T-helper 22 cell (primary cell): ENCODE data around the gene YWHAB.
"Not testable (repeated sequence)": the region's sequence is repeated elsewhere in the genome, so short reads cannot be mapped to it uniquely, and the experiment has no call there.

Experiments used
- DNase-seq: peaks from one replicate; pipeline ENCODE4 v3.0.0-alpha.2; 2020; ENCODE audit warnings: low read depth

YWHAB gene

DNA sequence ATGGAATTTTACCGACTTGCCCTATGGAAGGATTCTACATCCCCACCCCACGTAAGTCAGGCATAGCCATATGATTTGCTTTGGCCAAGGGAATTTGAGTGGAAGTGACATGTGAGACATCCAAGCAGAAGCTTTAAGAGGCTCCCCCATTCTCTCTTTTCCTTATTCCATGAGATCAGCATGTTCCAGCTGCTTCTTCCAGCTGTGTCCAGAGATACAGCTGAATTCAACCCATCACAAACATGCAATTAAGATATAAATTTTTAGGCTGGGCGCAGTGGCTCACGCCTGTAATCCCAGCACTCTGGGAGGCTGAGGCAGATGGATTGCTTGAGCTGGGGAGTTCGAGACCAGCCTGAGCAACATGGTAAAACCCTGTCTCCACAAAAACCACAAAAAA, 16.0 kb upstream of the YWHAB start:
- no peak for DNase-seq

DNA sequence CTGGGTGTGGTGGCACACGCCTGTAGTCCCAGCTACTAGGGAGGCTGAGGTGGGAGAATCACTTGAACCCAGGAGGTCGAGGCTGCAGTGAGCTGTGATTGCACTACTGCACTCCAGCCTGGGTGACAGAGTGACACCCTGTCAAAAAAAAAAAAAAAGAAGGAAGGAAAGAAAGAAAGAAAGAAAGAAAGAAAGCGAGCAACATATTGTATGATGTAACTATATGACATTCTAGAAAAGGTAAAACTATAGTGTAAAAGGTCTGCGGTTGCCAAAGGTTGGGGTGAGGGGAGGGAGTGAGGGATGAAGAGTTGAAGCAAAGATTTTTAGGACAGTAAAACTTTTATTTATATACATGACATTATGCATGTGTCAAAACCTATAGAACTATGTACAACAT, 3.1 kb upstream of the YWHAB start:
- DNase-seq = not testable (repeated sequence)

DNA sequence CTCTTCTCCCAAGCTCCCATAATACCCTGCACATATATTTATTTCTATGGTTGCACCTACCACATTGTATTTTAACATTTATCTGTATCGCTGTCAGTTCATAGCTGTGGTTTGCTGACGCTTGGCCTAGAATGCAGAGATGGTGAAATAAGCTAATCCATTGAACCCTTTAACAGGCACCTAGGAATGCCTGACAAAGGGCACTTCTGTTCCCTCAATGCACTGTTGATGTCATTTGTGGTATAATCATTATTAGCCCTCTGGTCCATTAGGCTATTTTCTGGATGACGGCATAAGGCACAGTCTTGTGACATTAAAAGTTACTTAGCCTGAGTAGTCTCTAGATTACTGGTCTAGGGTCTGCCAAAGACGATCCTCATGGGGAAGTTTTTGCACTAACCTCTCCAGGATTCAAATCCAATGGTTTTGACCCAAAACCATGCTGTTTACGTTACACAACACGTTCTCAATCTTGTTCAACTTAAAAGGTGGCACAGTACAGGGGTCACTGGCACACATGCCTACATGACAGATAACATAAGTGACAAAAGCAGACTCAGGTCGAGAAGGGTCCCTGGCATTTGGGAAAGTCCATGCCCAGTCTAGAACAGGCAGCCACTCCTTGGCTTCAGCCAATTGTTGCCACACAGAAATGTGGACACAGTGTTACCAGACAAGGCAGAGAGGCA, 2.1 kb upstream of the YWHAB start:
- no peak for DNase-seq

DNA sequence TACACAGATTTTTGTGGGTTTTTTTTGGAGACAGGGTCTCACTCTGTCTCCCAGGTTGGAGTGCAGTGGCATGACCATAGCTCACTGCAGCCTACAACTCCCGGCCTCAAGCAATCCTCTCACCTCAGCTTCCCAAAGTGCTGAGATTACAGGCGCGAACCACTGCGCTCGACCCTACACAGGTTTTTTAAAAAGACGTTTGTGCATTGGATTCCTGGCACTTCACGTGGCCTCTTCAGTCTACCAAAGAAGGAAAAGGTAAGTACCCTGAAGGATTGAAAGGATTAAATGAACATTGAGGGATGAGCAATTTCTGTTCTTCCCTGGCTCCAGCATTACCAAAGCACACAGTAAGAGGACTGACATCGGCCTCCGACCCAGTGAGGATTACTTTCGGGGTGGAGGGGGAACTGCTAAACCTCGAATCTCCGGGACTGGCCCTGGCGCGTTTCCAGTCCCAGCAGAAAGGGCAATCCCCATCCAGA, 556 bp upstream of the YWHAB start:
- DNase-seq = no peak

DNA sequence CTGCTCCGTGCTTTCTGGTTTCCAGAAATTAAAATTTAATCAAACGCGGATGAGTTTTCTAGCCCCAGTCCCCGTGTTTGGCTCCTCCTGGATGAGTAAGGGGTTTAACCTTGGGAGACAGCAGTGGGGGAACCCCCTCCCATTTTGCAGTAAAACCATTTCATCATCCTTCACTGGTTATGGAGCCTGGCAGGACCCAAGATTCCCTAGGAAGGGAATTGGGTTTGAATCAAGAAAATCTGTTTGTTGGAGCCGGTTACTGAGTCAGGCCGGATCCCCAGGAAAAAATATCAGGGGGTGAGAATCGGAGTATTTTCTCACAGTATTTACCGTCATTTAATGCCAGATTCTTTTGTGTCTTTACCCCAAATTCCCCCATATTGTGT, 754 bp downstream of the YWHAB start:
- no peak for DNase-seq

DNA sequence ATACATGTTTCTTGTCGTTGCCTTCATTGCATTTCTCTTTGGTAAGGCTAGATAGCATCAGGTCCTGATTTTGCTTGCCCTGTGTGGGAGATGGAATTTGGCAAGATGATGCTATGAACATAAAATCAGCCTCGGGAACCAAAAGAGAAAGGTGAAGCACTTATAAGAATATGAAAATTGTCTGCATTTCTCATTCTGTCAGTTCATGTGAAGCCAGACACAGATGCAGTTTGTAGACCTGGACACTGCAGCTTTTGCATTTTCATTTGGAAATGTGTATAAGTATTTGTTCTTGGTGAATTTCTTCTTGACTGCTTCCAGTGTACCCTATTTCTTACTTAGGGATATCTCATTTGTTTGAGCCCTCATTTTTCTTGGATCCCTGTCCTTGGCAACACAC, 1.3 kb downstream of the YWHAB start:
- no peak for DNase-seq

DNA sequence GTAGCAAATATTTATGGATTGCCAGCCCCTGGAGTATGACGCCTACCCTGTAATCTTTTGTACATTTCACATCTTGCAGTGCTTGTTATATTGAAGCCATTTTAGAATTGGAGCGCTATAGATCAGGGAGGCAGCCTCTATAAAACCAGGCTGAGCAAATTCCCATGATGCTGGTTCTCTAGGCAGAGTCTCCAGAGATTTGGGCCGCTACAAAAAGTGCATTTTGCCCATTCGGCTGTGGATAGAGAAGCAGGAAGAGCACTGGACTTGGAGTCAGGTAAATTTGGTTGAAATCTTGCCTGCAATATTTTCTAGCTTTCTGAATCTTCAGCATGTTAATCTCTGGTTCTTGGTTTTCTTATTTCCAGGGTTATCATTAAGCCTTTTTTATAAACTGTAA, 2.0 kb downstream of the YWHAB start:
- DNase-seq = no peak

DNA sequence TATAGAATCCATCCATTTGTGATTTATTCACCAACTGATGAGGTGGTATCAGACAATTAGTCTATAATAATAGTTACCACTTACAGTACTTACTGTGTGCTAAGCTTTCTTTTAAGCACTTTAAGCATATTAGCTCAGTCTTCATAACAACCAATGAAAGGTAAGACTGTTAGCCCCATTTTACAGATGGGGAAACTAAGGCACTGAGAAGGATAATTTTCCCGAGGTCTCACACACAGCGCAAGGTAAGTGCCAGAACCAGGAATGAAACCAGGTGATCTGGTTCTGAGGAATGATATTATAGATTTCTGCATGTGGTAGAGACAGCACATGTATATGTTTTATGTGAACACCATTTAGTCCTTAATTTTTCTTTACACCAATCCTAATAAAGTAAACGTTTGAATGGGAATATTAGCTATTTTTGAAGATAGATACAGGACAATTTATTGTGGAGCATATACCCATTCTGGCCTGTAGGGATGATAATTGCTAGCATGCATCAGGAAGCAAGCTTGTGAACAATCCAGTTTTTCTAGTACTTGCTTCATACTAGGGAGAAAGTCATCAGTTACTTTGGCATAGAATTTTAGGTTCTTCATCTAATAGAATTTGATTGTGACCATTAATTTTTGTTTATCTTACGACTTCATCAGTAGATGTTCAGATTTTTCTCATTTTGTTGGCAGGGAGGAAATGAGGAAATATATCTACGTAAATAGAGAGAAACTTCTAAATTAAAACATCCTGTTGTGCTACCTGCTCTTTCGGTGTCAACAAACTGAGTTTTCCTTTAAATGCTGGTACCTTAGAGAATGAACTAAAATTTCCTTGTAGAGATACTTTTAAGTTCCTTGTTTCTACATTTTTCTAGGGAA, 3.0 kb downstream of the YWHAB start:
- no peak for DNase-seq

DNA sequence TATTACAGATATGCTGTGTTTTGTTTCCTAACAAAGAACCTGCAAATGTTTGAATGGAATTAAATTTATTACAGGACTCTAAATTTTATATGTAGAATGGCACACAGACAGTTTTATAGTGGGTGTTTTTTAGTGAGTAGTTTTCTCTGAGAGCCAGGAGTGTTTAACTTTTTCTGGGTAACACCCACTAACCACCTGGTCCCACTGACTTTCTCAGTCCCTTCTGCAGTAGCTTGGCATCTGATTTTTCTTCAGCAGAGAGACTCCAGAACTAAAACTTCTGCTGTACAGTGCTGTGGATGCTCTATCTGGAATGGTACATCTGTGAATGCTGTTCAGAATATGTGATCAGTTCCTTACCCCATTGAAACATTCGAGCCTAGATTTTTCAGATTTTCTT, 6.3 kb downstream of the YWHAB start:
- no peak for DNase-seq

DNA sequence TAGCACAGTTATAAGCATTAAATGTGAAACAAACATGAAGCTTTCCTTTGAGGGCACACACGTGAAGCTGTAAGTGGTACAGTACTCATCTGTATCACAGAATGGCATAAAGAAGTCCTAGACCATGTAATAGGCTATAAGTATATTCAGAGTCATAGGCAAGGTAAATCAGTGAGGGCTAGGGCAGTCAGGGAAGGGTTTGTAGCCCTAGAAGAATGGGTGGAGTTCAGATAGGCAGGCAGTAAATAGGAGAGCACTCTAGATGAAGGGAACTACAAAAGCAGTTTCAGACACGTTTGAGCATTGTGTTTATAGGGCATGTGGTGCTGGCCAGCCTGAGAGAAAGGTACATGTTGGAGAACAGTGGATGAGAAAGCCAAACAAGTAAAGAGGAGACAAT, 9.5 kb downstream of the YWHAB start:
- DNase-seq = no peak

DNA sequence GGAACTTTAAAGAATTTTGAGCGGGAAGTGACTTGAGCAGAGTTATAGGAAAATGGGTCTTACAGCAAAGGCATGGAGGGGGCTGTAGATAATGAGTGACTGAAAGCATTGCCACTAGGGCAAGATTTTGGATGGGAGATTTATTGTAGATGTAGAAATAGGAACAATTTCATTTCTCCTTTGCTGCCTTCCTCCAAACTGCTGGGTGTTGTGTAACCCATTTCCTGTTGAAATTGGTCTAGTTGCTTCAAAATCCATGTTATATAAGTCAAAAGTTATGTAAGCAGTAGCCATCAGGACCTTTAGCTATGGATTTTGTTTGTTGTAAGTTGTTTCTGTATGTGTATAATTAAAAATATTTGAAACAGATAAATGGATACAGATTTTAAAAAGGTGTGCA, 11.1 kb downstream of the YWHAB start:
- no peak for DNase-seq

DNA sequence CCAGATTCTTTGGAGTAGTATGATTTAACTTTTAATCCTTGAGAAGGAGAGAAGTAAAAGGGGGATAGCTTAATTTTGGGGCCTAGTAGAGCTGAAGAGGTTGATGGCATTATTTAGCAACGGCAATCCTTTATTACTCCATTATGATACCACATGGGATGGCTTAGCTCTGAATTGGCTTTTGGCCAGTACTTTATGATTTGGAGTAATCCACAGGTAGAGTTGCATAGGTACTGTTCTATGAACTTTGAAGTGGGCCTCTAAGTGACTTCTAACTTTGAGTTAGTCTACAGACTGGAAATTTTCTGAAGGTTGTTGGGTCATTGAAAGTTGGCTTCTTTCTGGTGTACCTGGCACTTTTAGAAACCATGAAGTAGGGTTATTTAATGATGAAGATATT, 11.6 kb downstream of the YWHAB start:
- no peak for DNase-seq

DNA sequence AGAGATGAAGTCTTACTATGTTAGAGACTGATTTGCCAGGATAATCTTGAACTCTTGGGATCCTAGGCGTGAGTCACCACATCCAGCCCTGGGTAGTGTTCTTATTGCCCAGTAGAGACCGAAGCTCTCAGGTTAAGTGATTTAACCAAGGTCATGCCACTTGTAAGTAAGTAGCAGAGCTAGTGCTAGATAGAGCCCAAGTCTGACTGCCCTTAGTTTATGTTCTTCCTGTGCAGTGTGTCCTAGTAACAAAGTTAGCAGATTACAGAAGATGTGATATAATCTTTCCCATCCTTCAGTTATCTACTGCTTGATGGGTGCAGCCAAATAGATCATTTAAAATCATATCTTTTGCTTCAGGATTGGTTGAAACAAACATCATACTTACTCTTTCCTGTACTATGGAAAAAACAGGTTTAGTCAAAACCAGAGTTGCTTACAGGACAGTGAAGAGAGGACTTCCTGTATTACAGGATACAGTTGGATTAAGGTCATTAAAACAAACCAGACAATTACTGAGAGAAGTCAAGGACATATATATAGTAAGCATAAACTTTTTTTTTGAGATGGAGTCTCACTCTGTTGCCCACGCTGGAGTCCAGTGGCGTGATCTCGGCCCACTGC, 14.8 kb downstream of the YWHAB start:
- DNase-seq = no peak

DNA sequence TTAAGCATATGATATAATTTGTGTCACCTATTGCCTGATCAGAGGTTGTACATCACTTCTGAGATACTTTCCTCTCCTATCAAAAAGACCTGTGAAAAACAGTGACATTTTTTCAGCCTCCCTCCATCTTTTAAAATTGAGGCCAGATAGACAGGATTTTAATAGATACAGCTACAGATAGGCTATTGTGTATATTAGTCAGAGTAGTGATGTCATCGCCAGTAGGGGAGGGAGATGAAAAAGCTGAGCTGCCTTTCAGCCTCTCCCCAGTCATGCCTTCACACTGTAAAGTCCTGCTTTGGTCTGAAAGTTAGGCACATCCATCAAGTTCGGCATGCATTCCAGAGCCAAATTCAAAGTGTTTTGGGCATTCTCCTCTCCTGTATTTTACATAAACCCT, 16.5 kb downstream of the YWHAB start:
- no peak for DNase-seq

DNA sequence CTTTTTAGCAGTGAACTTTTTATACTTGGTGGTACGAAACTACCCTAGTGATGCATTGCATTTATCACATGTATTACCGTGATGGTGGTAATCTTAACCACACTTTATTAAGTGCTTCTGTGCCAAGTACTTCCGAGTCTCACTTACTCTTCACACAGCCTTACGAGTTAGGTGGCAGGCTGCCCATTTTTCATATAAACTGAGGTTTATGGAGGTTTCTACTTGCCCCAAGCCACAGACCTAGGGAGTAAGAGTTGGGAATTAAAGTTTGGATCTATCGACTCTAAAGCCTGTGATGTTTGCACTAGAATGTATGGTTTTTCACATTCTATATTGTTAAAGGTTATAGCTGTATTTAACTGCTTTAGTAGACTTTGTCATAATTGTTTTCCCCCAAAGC, 18.9 kb downstream of the YWHAB start:
- DNase-seq = no peak

DNA sequence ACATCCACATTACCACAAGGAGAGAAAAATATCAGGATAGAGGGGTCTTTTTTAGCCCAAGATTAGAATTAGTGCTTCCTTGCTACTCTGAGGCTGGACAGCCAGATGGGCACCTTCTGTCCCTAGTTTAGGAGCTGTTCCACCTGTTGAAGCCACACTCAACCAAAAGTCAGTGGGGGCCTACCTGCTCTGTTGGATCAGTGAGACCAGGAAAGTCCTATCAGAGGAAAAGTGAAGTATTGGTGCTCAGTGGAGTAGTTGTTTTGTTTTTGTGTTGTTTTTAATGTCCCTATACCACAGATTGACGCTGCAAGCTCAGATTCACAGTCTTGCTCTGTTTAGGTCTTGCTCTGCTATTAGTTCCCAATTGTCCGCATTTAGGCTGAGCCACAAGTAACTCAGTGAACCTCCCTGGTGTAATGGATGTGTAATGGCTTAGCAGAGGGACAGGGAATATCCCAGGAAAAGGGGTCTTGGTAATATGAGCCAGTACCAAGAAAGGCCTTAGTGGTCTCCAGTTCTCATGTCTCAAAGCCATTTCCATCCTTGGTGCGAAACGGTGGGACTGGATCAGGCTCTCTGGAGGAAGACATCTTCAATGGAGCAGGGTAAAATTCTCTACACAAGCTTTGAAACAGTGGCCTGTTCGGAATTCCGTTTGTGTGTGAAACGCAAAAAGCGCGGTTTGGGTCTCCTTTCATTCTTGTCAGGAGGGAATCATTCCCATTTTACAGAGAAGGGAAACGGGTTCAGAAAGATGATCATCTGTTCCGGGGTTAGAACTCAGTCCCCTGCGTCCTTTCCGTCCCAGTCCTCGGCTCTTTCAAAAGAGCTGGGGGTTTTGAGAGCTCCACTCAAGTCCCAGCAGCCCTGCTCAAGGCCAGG, 23.7 kb downstream of the YWHAB start:
- no peak for DNase-seq

DNA sequence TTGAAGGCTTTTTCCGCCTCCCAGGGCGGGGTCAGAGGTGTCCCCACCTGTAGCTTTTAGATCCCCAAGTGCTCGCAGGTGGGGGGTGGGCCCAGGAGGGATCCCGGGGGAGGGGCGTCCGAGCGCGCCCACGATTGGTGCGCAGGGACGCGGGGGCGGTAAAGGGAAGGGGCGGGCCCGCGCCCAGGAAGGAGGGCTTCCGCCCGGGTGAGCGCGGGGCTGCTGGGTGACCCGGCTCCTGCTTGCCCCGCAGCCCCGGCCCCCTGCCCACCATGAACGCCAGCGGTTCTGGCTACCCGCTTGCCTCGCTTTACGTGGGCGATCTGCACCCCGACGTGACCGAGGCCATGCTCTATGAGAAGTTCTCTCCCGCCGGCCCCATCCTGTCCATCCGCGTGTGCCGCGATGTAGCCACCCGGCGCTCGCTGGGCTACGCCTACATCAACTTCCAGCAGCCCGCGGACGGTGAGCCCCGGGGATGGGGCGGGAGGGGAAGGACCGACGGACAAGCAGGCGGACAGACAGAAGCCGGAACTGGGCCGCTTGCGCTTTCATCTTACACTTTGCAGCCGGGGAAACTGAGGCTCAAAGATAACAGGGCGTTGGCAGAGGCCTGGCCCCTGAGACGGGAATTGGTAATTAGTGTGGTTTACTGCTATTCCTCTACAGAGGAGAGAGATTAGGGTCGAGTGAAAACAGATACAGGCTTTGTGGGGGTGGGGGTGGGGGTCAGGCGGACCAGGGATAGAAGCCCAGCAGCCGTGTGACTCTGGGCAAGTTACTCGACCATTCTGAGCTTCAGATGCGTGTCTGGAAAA, 24.6 kb downstream of the YWHAB start, which contains the start of gene PABPC1L:
TSS of gene PABPC1L (plus strand) at position 189 of the 818 bp plus-strand sequence. CDS start at position 273, 84 bp downstream.
- DNase-seq = peak; percentile 73

DNA sequence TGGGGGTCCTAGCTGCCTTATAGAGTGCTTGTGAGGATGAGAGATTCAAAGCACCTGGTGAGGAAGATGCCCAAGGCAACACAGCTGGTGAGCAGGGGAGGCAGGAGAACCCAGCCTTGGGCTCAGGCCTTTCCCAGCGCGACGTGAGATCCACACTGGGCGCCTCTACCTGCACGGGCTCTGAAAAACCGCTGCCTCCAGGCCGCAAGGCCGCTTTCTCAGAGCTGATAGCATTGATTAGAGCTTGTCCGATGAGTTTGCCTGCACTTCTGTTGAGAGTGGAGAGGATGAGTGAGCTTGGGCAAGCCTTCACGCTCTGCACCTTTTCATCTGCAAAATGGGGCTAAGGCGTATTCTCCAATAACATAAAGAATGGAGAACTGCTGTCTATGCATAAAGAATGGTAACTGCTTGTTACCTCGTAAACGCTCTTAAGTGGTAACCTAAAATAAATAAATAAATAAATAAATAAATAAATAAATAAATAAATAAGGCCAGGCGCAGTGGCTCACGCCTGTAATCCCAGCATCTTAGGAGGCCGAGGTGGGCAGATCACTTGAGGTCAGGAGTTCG, 25.3 kb downstream of the YWHAB start:
- no peak for DNase-seq

DNA sequence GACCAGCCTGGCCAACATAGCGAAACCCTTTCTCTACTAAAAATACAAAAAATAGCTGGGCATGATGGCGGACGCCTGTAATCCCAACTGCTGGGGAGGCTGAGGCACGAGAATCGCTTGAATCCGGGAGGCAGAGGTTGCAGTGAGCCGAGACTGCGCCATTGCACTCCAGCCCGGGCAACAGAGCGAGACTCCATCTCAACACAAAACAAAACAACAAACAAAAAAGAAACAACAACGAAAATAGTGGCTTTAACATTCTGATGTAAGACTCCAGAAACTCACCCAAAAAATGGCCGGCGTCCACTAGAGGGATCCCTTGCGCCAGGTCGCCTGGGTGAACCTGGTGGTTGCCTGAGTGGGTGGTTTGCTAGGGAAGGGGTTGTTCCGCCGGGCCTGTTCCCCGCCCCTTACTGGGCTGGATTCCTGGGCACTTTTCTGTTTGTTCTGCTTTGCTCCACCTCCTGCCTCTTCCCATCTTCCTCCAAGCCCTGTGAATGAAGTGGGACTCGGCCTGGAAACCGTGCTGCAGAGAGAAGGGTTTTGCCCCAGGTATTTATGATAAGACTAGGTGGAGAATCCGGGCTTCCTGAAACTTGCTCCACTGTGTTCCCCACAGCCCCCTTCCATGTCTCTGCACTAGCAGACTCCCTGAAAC, 25.9 kb downstream of the YWHAB start:
- no peak for DNase-seq

DNA sequence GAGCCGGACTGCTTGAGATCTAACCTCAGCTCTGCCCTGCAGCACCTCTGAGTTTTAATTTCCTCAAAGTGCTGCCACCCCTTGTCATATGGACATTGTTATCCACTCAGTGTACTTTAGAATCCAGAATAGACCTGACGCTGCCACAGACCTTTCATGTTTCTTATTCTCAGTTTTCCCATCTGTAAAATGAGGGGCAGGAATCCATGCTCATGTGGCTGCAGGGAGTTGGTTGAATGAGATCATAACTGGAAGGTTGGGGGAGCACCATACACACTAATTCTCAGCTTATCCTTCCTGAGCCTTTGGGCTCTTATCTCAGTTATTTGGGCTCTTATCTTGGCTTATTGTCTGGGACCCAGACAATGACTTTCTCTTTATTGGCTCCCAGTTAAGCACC, 26.7 kb downstream of the YWHAB start:
- no peak for DNase-seq
